GM21737 (cell line): ENCODE measurements around the gene CCDC70.
"Not testable (repeated sequence)": the region's sequence is repeated elsewhere in the genome, so short reads cannot be mapped to it uniquely, and the experiment has no call there.

Source experiments
- ATAC-seq: cut with Tn5 transposase; IDR thresholded peaks from one replicate; pipeline ENCODE4 v1.9.1; 2021; ENCODE audit warnings: mild to moderate bottlenecking, moderate library complexity; ENCODE audit not compliant: unreplicated experiment

CCDC70 gene

GRCh38 chr13:51905787-51906186, 44.0 kb downstream of the CCDC70 start:
- no peak for ATAC-seq

DNA sequence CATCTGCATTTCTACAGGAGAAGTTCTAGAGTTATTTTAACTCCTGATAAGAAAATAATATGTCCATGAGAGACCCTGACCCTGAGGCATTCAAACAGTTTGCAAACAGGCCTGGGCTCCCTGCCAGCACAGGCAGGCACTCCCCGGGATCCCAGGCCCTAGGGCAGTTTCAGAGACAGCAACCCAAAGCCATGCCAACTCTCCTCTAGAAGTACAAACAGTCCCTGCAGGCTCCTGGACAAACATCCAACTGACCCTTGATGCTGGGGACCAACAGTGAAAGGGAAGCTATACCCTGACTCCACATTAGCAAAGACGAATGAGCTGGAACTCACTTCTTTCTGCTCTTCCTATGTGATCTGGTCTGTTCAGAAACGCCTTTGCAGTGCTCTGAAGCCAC, 44.8 kb downstream of the CCDC70 start:
- ATAC-seq, result no peak

DNA sequence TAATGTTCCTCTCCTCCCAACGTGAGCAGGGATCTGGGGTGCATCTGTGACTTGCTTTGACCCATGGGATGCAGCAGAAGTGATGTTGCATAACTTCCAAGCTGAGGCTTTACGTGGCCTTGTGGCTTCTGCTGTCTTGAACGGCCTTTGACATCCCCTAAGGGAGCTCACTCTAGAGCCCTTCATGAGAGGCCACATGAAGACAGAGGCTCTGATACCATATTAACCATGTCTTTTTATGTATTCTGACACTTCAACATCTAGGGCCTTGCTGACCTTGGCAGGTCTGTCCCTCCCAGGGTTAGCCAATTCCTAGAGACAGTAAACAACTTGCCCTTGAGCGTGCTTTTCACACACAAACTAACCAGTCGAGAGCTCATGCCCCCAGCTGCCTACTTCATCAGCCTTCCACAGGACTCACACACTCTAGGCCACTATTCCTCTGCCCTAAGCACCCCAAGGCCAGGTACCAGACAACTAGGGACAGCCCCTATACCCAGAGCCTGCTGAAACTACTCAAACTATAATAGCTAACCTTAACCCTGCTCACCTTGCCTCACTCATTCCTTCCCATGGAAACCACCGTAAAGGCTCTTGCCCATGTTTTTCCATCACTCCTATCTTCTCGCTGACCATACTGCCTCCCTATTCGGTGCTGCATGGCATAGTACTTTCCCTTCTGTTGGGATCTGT, 45.4 kb downstream of the CCDC70 start:
- no peak for ATAC-seq

GRCh38 chr13:51909265-51909664, 47.5 kb downstream of the CCDC70 start:
- ATAC-seq, result not testable (repeated sequence)

DNA sequence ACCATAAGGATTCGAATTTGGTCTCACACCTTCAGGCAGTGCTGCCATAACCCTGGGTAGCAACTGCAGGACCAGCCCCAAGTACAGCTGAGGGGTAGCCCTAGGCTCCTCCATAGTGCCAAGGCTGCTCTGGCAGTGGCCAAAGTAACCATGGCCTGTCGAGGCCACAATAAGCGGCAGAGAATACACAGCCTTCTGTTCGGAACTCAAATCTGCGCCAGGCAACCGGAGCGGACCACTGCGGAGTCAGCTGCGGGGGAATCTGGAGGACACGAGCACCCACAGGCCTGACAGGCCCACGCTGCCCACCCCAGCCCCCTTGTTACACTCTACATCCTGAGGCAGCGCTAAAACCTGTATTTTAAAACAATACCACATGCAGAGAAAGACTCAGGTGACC, 48.7 kb downstream of the CCDC70 start:
- ATAC-seq, result no peak

GRCh38 chr13:51912091-51912490, 50.3 kb downstream of the CCDC70 start:
- no peak for ATAC-seq

DNA sequence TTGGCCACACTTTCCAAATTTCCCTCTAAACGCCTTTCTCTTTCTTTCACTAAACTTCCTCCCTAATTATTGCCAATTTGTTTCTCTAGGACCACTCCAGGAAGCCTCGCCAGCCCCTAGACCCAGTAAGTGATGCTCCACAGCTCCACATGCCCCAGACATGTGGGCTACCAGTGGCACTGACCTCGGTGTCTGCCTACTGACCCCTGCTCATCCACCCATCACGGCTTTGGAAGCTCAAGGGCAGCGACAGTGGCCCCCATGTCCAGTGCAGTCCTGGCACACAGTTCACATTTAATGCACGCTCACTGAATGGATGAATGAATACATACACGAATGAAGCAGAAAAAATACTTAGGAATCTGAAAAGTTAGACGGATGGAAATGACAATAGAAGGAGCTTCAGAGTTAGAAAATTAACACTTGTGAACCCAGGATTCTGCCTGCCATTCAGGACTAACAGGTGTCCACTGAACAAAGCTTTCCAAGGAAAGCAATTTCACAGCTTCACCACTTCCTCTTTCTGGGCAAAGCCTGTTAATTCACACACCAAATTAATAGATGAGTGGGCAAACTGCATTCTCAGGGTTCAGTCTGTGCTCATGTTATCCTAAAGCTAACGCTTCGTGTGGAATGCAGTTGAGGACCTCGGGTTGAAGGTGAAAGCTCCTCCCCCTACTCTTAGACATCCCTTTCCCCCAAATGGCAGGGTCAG, 50.9 kb downstream of the CCDC70 start:
- ATAC-seq, result no peak

GRCh38 chr13:51913421-51914136, 51.8 kb downstream of the CCDC70 start:
- ATAC-seq, result no peak

GRCh38 chr13:51914137-51914493, 52.3 kb downstream of the CCDC70 start:
- no peak for ATAC-seq
